T-helper 9 cell (primary cell): Measurements from ENCODE around the gene REG4.
"Not testable (repeated sequence)": the region's sequence is repeated elsewhere in the genome, so short reads cannot be mapped to it uniquely, and the experiment has no call there.

Experiments used
- DNase-seq: peaks from one replicate; pipeline ENCODE4 v3.0.0-alpha.2; 2020

Gene REG4

DNA sequence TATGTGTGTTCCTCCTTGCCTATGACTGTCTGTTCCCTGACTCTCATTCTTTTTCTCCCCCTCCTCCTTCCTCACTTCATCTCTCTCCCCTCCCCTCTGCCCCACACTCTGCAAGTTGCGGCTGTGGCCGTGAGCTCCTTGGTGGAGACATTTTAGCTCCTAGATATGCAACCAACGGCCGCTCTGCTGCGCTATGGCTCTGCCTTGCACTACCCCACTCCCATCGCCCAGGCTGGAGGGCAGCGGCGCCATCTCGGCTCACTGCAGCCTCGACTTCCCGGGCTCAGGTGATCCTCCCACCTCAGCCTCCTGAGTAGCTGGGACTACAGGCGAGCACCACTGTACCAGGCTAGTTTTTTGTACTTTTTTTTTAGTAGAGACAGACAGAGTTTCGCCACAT lies 5.5 kb downstream of the REG4 start:
- DNase-seq, result no peak

GRCh38 chr1:119805247-119805646 lies 6.0 kb downstream of the REG4 start:
- DNase-seq, result no peak

GRCh38 chr1:119799599-119800177 lies 11.6 kb downstream of the REG4 start:
- DNase-seq, result no peak

- DNase-seq, result no peak
Observed at GRCh38 chr1:119799003-119799402, 12.3 kb downstream of the REG4 start.

- no peak for DNase-seq
Observed at GRCh38 chr1:119797606-119798005, 13.7 kb downstream of the REG4 start.

GRCh38 chr1:119797162-119797561 lies 14.1 kb downstream of the REG4 start:
- DNase-seq, result no peak

- DNase-seq, result no peak
Observed at GRCh38 chr1:119795261-119796200, 15.7 kb downstream of the REG4 start.

DNA sequence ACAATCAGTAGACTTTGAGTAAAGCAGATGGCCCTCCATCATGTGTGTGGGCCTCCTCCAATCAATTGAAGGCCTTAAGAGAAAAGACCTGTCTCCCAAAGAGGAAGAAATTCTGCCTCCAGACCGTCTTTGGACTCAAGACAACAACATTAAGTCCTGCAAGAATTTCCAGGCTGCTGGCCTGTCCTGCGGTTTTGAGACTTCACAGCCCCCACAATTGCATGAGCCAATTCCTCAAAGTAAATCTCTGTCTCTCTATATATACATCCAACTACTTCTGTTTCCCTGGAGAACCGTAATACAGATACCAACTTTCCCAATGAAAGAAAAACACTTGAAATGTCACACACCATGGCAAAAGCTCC lies 16.4 kb downstream of the REG4 start:
- DNase-seq, result no peak

GRCh38 chr1:119794230-119794875 lies 16.9 kb downstream of the REG4 start:
- DNase-seq, result no peak

GRCh38 chr1:119791377-119791776 lies 19.9 kb downstream of the REG4 start:
- DNase-seq, result no peak

- no peak for DNase-seq
Observed at GRCh38 chr1:119790451-119791198, 20.6 kb downstream of the REG4 start.

GRCh38 chr1:119787776-119788175 lies 23.5 kb downstream of the REG4 start:
- DNase-seq, result no peak

GRCh38 chr1:119786473-119787050 lies 24.7 kb downstream of the REG4 start:
- DNase-seq, result not testable (repeated sequence)

- DNase-seq, result not testable (repeated sequence)
Observed at GRCh38 chr1:119786046-119786445, 25.2 kb downstream of the REG4 start.

- DNase-seq, result no peak
Observed at GRCh38 chr1:119784191-119784781, 27.0 kb downstream of the REG4 start.

DNA sequence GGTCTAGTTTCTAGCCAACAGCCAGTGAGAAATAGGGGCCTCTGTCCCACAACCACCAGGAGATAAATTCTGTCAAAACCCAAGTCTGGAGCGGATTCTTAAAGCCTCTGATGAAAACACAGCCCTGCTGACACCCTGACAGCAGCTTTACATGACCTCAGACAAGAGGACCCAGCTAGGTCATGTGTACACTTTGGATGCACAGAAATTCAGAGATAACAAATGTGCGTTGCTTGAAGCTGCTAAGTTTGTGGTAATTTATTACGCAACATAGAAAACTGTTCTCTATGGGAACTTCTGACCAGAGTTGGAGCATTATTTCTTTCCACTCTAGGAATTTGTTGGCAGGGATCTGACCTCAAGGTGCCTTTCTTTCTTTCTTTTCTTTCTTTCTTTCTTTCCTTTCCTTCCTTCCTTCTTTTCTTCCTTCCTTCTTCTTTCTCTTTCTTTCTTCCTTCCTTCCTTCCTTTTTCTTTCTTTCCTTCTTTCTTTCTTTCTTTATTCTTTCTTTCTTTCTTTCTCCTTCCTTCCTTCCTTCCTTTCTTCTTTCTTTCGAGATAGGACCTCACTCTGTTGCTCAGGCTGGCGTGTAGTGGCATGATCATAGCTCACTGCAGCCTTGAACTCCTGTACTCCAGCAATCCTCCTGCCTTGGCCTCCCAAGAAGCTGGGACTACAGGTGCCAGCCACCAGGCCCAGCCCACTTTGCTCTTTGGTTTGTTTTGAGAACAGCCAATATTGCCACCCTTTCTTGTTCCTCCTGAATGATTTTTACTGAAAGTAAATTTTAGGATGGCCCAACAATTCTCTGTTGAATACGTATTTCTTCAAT lies 27.7 kb downstream of the REG4 start:
- DNase-seq, result no peak

DNA sequence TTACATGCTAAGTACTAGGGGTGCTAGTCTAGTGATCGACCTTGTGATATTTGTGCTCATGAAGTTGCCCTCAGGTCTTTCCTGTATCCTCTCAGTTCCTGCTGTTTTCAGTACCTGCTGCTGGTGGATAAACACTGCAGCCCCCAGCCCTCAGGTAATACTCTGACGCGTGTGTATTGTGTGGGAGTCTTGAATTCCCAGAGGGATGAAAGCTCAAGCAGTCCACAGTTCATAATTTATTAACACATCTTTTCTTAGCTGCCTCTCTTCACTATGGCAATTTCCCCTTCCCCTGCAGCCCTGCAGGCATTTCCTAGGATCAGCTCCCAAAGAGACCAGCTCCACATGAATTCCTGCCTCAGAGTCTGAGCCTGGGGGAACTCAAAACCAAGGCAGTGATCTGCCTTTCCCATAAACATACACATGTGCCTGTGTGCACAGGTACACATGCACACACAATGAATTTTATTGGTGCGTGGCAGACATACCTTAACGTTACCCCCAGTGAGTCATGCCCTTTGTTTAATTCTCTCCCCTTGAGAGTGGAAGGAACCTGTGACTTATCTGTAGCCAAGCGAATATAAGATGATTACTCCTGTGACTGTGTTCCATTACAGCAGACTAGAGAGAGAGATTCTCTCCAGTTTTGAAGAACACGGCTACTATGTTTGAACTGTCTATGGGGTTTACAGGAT lies 28.5 kb downstream of the REG4 start:
- no peak for DNase-seq

DNA sequence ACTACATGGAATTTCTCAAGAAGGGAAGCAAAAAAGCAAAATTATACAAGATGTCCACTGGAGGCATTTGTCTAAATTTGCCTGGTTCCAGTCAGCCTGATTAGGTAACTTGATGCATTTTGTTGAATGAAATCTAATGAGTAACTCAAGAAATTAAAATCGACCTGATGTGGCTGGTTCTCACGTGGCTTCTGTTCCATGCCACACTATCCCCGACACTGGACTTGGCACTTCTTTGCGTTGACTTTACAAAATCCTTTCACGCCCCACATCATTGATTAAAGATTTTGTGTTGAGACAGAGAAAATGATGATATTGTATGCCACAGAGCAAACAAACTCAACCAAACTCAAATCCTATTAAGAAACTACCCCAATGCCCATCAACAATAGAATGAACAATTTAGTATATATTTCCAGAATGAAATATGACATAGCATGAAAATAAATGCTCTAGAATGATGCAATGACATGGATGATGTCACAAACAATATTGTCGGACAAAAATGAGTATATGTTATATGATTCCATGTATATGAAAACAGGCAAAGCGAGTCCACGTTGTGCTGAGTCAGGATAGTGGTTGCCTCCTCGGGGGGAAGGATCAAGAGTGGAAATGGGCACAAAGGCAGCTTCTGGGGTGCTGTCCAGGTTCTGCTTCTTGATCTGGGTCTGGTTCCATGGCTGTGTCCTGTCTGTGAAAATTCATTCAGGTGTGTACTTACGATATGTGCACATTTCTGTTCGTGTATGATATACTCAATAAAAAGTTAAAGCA lies 29.6 kb downstream of the REG4 start:
- DNase-seq, result no peak

DNA sequence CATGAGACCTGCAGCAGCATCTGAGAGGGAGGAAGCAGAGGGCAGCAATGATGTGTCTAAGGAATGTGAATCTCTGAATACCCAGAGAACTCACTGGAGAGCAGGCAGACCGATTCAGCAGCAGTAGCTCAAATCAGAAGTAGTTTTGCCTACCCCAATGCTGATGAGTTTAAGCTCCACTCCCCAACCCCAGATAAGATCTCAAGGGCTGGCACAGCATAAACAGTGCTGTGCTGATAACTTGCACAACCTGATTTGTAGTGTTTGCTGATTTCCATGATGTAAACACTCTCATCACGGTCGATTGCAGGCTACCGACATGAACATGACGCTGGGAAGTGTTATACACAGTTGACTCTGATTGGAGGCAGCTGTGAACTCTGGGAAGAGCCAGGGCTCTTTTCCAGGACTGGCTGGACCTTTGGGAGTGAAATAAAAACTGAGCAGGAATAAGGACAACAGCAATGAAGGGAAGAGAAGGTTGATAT lies 31.3 kb downstream of the REG4 start:
- no peak for DNase-seq
